Mesothelial cell of epicardium (in vitro differentiated cells): Measurements from ENCODE around the gene SOX13. TPM values are rescaled to one million over a fixed set of nuclear protein-coding genes. Genes with fewer than 3 reads are reported as not detected.

ENCODE experiments used
- DNase-seq, 2 experiments: peaks; one replicate each; pipeline ENCODE4 v3.0.0; 2021; ENCODE audit warnings: low spot score in 2 of 2; ENCODE audit not compliant: unreplicated experiment in 2 of 2
- H3K27ac Mint-ChIP-seq: 2 replicates; pipeline ENCODE4 v1.8.0; 2021; ENCODE audit warnings: mixed read lengths
- H3K27me3 Mint-ChIP-seq: 2 replicates; pipeline ENCODE4 v1.8.0; 2021; ENCODE audit warnings: low read depth, mixed read lengths
- H3K36me3 Mint-ChIP-seq: 2 replicates; pipeline ENCODE4 v1.8.0; 2021; ENCODE audit warnings: mixed read lengths
- H3K4me1 Mint-ChIP-seq: 2 replicates; pipeline ENCODE4 v1.8.0; 2021; ENCODE audit warnings: mixed read lengths
- H3K4me3 Mint-ChIP-seq: 2 replicates; pipeline ENCODE4 v1.8.0; 2021; ENCODE audit warnings: mild to moderate bottlenecking, moderate library complexity, mixed read lengths
- H3K9me3 Mint-ChIP-seq: 2 replicates; pipeline ENCODE4 v1.8.0; 2021; ENCODE audit warnings: mixed read lengths
- CTCF ChIP-seq: fragments of 200-600 bp; sonication (generic); IDR thresholded peaks from one replicate; pipeline ENCODE4 v1.5.0; 2021; ENCODE audit warnings: antibody characterized with exemption; ENCODE audit not compliant: unreplicated experiment
- total RNA-seq: library from RNA; stranded (reverse); gene quantifications from 3 replicates; pipeline ENCODE4 v1.2.1, GENCODE V29; 2021

SOX13 gene
- total RNA-seq, 1 donor from 2014 or later, result 61.7 TPM

- peaks cover 36% of the 10 kb centered on the region for H3K4me1 Mint-ChIP-seq
- no peak for DNase-seq
- no peak for TF ChIP-seq CTCF
- no peaks in the 10 kb centered on the region for H3K36me3 Mint-ChIP-seq
- H3K27me3 Mint-ChIP-seq, result no peaks in the 10 kb centered on the region
- H3K9me3 Mint-ChIP-seq, result no peaks in the 10 kb centered on the region
- no peak overlapping the region for H3K27ac Mint-ChIP-seq
- H3K4me3 Mint-ChIP-seq, result no peak overlapping the region
Measured at GRCh38 chr1:204032642-204033235, 40.2 kb upstream of the SOX13 start.

GRCh38 chr1:204033306-204033705 is 39.6 kb upstream of the SOX13 start:
- Mint-ChIP-seq H3K4me3 (no peak overlapping the region), H3K36me3 (no peaks in the 10 kb centered on the region), H3K27ac (no peak overlapping the region), H3K4me1 (peaks cover 32% of the 10 kb centered on the region), H3K27me3 (no peaks in the 10 kb centered on the region), H3K9me3 (no peaks in the 10 kb centered on the region)
- DNase-seq, result no peak
- no peak for TF ChIP-seq CTCF

- no peaks in the 10 kb centered on the region for H3K36me3 Mint-ChIP-seq
- no peaks in the 10 kb centered on the region for H3K9me3 Mint-ChIP-seq
- H3K4me1 Mint-ChIP-seq, result peaks cover 31% of the 10 kb centered on the region
- H3K27me3 Mint-ChIP-seq, result no peaks in the 10 kb centered on the region
- no peak for TF ChIP-seq CTCF
- no peak overlapping the region for H3K27ac Mint-ChIP-seq
- no peak for DNase-seq
- no peak overlapping the region for H3K4me3 Mint-ChIP-seq
Measured at GRCh38 chr1:204036882-204037655, 35.8 kb upstream of the SOX13 start.

- H3K4me3 Mint-ChIP-seq, result no peak overlapping the region
- peaks cover 19% of the 10 kb centered on the region for H3K4me1 Mint-ChIP-seq
- H3K36me3 Mint-ChIP-seq, result no peaks in the 10 kb centered on the region
- no peaks in the 10 kb centered on the region for H3K9me3 Mint-ChIP-seq
- no peak for TF ChIP-seq CTCF
- H3K27ac Mint-ChIP-seq, result no peak overlapping the region
- H3K27me3 Mint-ChIP-seq, result no peaks in the 10 kb centered on the region
- no peak for DNase-seq
Measured at GRCh38 chr1:204041232-204041767, 31.6 kb upstream of the SOX13 start.

GRCh38 chr1:204041803-204042505 is 31.0 kb upstream of the SOX13 start:
- Mint-ChIP-seq H3K27ac (no peak overlapping the region), H3K4me3 (no peak overlapping the region), H3K4me1 (peaks cover 19% of the 10 kb centered on the region), H3K36me3 (no peaks in the 10 kb centered on the region), H3K27me3 (no peaks in the 10 kb centered on the region), H3K9me3 (no peaks in the 10 kb centered on the region)
- DNase-seq, result no peak
- no peak for TF ChIP-seq CTCF
